Spleen (tissue), 7 donors: ENCODE results near the gene NFATC1.

Source experiments
- POLR2A ChIP-seq, 3 donors: fragments of 450-650 bp; IDR thresholded peaks; one replicate each; pipeline ENCODE4 v1.5.1; 2017; ENCODE audit warnings: antibody characterized with exemption in 3 of 3, mild to moderate bottlenecking in 1 of 3
- POLR2AphosphoS5 ChIP-seq, 3 donors: sonication (generic); formaldehyde crosslinking; IDR thresholded peaks; one replicate each; pipeline ENCODE4 v1.5.1; 2017; ENCODE audit warnings: antibody characterized with exemption in 3 of 3
- TF ChIP-seq, protein P1 (sequence below), 11 experiments: fragments of 200-600 bp in 7 of 11; fragments of 450-650 bp in 4 of 11; sonication (generic) in 4 of 11; IDR thresholded peaks in 8 of 11; conservative IDR thresholded peaks in 3 of 11; 1 replicate in 7 of 11; 2 replicates in 4 of 11; pipeline versions ENCODE4 v1.4.0 to v1.8.0; 2016 to 2021; ENCODE audit warnings: antibody characterized with exemption in 11 of 11, inconsistent platforms in 4 of 11, mild to moderate bottlenecking in 1 of 11
- donor health status: DM: no; HTN: no; CAD: no; lungs with moderate emphysema.
- donor health status: DM: no; HTN: no; CAD: no.
- donor health status: DM: no; HTN: no; CAD: no.

DNA sequence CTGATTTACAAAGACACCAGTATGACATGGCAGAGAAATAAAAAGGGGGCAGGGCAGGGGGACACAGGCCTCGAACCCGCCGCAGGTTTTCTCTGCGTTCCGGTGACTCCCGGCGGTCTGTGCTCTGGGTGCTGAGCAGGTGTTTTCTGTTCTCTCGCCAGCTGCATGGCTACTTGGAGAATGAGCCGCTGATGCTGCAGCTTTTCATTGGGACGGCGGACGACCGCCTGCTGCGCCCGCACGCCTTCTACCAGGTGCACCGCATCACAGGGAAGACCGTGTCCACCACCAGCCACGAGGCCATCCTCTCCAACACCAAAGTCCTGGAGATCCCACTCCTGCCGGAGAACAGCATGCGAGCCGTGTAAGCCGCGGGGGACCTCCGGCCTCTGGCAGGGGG is 52.9 kb downstream of the NFATC1 start:
- TF ChIP-seq, protein P1, sequence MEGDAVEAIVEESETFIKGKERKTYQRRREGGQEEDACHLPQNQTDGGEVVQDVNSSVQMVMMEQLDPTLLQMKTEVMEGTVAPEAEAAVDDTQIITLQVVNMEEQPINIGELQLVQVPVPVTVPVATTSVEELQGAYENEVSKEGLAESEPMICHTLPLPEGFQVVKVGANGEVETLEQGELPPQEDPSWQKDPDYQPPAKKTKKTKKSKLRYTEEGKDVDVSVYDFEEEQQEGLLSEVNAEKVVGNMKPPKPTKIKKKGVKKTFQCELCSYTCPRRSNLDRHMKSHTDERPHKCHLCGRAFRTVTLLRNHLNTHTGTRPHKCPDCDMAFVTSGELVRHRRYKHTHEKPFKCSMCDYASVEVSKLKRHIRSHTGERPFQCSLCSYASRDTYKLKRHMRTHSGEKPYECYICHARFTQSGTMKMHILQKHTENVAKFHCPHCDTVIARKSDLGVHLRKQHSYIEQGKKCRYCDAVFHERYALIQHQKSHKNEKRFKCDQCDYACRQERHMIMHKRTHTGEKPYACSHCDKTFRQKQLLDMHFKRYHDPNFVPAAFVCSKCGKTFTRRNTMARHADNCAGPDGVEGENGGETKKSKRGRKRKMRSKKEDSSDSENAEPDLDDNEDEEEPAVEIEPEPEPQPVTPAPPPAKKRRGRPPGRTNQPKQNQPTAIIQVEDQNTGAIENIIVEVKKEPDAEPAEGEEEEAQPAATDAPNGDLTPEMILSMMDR (IDR thresholded peaks at IDR 0.05 in 8 of 11, conservative IDR thresholded peaks at IDR 0.05 in 3 of 11): no peak
- TF ChIP-seq POLR2A (IDR thresholded peaks at IDR 0.05) (no peak), POLR2AphosphoS5 (IDR thresholded peaks at IDR 0.05) (no peak)
